ENCODE results near the gene MEGF11.

Gene MEGF11

DNA sequence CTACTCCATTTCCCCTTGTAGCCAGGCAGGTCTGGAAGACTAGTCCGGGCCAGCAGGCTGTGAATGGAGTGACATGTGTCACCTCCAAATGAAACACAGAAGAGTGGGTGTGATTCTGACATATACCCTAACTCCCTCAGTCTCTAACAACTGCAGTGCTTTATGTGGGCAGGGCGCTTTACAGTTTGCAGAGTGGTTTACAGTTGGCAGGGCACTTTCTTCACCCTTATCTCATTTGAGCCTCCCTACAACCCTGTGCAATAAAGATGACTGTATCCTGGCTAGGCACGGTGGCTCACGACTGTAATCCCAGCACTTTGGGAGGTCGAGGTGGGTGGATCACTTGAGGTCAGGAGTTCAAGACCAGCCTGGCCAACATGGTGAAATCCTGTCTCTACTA, 208.0 kb downstream of the MEGF11 start:
- H3K4me3 ChIP-seq (ENCODE audit: control insufficient read depth, low read depth, low read length): no peak overlapping the region
- TF ChIP-seq CTCF (conservative IDR thresholded peaks at IDR 0.05; ENCODE audit: control insufficient read depth, insufficient read depth, low read depth, low read length): no peak

DNA sequence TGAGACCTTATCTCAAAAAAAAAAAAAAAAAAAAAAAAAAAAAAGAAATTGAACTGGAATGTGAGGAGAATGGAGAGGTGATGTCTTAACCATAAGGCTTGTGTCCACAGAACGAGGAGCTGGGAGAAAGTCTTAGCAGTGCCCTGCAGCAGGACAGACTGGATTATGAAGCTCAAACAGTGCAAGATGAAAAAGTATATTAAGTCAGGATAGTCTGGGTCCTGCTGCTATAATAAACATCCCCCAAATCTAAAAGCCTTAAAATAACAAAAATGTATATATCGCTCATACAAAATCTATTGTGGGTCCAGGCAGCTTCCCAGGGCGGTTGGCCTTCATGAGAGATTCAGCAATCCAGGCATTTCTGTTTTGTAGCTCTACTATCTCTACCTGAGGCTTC, 208.7 kb downstream of the MEGF11 start:
- DNase-seq (ENCODE audit: low read depth): no peak
- H3K4me3 ChIP-seq (ENCODE audit: control insufficient read depth, low read depth, low read length): no peak overlapping the region
- no peak for TF ChIP-seq CTCF (conservative IDR thresholded peaks at IDR 0.05; ENCODE audit: control insufficient read depth, insufficient read depth, low read depth, low read length)

More for the DNA sequence above, 208.0 kb downstream of the MEGF11 start:
- no peak for DNase-seq (ENCODE audit: low read depth)

DNA sequence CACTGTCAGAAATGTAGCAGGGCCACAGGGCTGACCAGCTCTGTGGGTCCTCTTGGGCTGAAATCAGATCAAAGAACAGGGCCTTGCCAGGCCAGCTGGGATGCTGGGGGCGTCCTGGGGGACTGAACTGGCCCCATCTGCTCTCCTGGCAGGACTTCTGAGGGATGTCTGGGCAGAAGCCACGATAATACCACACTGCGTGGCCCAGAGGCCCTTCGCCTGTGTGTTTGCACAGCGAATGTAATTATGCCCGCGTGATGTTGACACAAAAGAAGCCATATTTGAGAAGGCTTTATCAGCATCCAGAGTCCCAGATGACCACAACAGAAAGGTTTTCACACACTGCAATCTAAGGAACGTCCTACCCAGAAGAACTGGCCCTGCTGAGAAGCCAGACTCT, 210.3 kb downstream of the MEGF11 start:
- no peak for DNase-seq (ENCODE audit: low read depth)
- H3K4me3 ChIP-seq (ENCODE audit: control insufficient read depth, low read depth, low read length): no peak overlapping the region
- TF ChIP-seq CTCF (conservative IDR thresholded peaks at IDR 0.05; ENCODE audit: control insufficient read depth, insufficient read depth, low read depth, low read length): no peak

GRCh38 chr15:66042624-66043023, 210.9 kb downstream of the MEGF11 start:
- H3K4me3 ChIP-seq (ENCODE audit: control insufficient read depth, low read depth, low read length): no peak overlapping the region
- TF ChIP-seq CTCF (conservative IDR thresholded peaks at IDR 0.05; ENCODE audit: control insufficient read depth, insufficient read depth, low read depth, low read length): no peak
- no peak for DNase-seq (ENCODE audit: low read depth)

- no peak for DNase-seq (ENCODE audit: low read depth)
- no peak for TF ChIP-seq CTCF (conservative IDR thresholded peaks at IDR 0.05; ENCODE audit: control insufficient read depth, insufficient read depth, low read depth, low read length)
- no peak overlapping the region for H3K4me3 ChIP-seq (ENCODE audit: control insufficient read depth, low read depth, low read length)
Measured at GRCh38 chr15:66041276-66041675, 212.3 kb downstream of the MEGF11 start.

- no peak overlapping the region for H3K4me3 ChIP-seq (ENCODE audit: control insufficient read depth, low read depth, low read length)
- peak; percentile 39 for DNase-seq (ENCODE audit: low read depth)
- TF ChIP-seq CTCF (conservative IDR thresholded peaks at IDR 0.05; ENCODE audit: control insufficient read depth, insufficient read depth, low read depth, low read length): no peak
Measured at GRCh38 chr15:66040211-66040892, 213.2 kb downstream of the MEGF11 start.

Data from fibroblast of mammary gland (primary cell).